UCSD-AML1 (cell line): ENCODE data around the gene MYADML2.
A peak's percentile ranks its signal among the peaks of the same experiment; 100 is the strongest.
"Not testable (repeated sequence)": the region's sequence is repeated elsewhere in the genome, so short reads cannot be mapped to it uniquely, and the experiment has no call there.

ENCODE experiments used
- DNase-seq: peaks from one replicate; lab custom pipeline; 2025; ENCODE audit not compliant: unreplicated experiment; lab: John Stamatoyannopoulos, UW

The MYADML2 gene

GRCh38 chr17:81926451-81927151 lies 20.4 kb downstream of the MYADML2 start:
- peak; percentile 80 for DNase-seq

GRCh38 chr17:81925860-81926450 lies 21.1 kb downstream of the MYADML2 start:
- no peak for DNase-seq

DNA sequence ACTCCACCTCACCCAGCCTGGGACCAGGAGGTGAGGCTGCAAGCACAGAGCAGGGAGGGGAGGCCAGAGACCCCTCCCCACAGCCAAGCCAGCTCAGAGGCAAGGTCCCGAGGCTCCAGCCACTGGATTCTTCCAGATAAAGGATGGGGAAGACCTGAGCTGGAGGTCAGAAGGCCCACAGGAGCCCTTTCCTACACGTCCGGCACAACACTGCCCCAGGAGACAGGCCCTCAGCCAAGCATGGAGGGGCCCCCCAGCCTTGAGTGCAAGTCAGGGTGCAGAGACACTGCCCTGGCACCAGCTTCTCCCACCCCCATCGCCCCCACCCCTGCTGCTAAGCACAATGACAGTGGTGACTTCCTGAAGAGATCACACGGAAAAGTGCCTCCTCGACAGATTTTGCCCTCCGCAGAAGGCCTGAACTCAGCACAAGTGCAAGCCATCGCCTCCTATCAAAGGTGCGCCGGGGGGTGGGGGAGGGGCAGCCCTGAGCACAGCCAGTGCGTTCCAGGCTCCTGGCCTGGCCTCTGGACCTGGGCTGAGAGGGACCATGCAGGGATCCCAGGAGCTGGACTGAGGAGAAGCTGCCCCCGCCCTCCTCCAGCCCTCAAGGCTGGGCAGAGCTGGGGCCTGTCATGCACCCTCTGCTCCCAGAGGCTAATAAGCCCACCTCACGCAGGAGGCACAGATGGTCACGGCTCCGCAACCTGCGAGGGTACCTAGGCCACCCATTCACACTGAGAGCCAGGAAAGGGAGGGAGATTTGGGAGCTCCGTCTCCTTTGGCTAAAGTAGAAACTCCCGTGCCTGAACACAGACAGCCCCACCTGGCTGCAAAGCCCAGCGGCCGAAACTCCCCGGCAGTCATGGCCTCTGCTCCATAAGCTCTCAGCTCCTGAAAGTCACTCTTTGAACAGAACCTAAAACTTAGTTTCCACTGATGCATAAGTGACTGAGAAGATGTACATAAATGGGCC lies 22.2 kb downstream of the MYADML2 start:
- no peak for DNase-seq

GRCh38 chr17:81923302-81924260 lies 23.5 kb downstream of the MYADML2 start:
- peak; percentile 86 for DNase-seq

GRCh38 chr17:81922566-81923301 lies 24.3 kb downstream of the MYADML2 start:
- no peak for DNase-seq

- no peak for DNase-seq
These were observed 25.0 kb downstream of the MYADML2 start for GRCh38 chr17:81921996-81922565.

- DNase-seq, result no peak
These were observed 25.5 kb downstream of the MYADML2 start for GRCh38 chr17:81921537-81921862.

- DNase-seq, result no peak
These were observed 26.2 kb downstream of the MYADML2 start for GRCh38 chr17:81920612-81921536.

DNA sequence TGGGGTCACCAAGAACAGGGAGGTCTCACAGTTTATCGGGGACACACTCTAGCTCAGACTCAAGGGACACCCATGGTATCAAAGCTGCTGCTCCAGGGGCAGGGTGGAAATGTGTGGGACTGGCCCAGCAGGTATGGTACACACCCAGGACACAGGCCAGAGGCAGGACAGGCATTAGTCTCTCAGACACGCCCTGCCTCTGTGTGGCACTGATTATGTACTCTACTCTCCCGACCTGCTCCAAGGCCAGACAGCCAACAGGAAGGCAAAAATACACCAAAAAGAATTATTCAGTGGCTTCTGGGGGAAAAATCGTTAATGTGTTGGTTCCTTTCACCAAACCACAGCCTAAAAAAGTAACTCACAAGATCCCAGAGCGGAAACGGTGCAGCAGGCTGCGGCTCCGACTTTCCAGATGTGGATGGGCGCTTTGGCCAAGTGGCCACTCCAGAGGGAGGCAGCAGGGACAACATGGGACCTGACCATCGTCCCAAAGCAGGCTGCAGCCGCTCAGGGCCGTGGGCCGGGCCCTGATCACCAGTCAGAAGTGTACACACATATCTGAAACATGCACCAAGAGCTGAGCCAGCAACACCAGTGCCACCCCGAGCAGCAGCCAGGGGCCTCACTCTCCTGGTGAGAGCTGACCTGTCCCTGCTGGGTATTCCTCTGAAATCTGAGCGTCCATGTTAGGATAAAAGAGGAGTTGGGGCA lies 28.0 kb downstream of the MYADML2 start:
- DNase-seq, result peak; percentile 52

DNA sequence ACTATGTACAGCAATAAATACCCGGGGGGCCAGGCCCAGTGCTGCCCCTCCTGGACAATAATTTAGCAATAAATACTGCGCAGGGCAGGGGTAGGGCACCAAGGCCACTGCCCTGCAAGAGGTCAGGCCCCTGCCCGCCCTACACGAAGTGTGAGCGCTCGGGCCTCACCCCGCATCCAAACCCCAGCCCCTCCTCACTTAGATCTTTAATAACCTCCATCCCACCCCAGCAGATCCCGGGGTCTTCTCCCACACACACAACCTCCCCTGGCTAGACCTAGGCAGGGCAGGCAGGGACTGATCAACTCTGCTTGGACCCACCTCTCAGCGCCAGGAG lies 28.7 kb downstream of the MYADML2 start:
- DNase-seq, result not testable (repeated sequence)

- peak; percentile 89 for DNase-seq
These were observed 29.3 kb downstream of the MYADML2 start, which contains the start of gene SIRT7 for GRCh38 chr17:81917565-81918332. Gene SIRT7 (minus strand): TSS chr17:81918176. CDS start chr17:81918131, 45 bp downstream.

DNA sequence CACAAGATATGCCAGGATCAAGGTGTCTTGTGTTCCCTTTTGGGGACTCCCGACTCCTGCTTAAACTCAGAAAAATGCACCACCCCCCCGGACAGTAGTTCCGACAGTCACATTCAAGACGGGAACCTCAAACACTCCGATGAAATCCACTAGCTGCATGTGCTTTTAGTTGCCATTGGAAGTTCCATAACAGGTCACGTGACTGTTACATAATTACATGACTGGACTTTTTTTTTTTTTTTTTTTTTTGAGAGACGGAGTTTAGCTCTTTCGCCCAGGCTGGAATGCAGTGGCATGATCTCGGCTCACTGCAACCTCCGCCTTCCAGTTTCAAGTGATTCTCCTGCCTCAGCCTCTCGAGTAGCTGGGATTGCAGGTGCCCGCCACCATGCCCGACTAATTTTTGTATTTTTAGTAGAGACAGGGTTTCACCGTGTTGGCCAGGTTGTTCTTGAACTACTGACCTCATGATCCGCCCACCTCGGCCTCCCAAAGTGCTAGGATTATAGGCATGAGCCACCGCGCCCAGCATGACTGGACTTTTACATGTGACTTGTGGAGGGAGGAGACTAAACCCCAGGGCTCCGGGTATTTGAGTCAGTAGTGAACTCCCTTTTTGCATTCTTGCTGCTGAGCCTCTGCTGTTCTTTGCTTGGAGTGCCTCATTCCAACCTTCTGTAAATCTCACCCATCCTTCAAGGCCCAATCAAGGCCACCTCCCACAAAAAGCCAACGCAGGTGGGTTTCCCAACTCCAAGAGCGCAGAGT lies 30.6 kb downstream of the MYADML2 start:
- DNase-seq, result no peak

DNA sequence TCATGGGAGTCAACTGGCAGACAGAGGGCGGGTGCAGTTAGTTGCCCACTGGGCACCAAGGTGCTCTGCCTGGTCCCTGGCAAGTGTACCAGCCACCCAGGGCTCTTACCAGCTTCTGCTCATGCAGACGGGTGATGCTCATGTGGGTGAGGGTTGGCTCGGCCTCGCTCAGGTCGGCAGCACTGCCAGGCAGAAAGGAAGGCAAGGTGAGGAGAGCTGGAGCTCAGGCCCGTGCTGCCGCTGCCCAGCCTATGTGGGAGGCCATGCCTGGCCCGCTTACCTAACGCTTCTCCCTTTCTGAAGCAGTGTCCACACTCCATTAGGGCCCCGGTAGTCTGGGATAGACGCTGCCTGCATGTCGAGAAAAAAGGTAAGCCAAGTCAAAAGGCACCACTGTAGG lies 31.7 kb downstream of the MYADML2 start:
- DNase-seq, result no peak

- no peak for DNase-seq
These were observed 32.8 kb downstream of the MYADML2 start for GRCh38 chr17:81914103-81914850.

DNA sequence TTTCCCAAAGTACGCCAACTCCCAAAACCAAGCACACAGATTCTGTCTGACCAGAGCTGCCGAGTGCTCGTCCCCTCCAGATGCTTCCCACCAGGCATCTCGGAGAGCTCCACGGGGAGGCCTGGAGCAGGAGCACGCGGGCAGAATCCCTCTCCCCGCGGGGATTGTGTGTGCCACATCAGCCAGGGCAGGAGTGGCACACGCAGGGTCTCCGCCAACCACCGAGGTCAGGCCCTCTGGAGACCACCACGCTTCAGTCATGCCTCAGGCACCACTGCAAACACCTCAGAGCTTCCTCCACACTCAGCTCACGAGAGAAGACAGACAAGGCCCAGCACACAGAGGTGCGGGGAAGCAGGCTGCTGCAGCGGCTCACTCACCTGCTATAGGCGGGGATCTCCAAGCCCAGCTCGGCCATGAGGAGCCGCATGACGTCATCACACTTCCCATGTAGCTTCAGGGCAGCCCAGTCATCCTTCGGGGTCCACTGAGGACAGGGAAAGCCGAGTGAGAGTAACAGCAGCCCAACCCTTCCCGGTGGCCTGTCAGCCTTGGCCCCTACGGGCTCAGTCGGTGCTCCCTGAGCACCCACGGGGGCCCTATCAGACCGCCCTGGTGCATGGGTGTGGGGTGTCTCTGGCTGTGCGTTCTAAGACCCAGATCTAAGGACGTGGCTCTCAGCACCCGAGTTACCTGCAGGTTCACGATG lies 33.5 kb downstream of the MYADML2 start:
- DNase-seq, result no peak
